Activated CD4-positive, alpha-beta T cell treated with anti-CD3 and anti-CD28 coated beads for 36 hours (primary cell): Measurements from ENCODE around the gene RAB27B. TPM values are rescaled to one million over a fixed set of nuclear protein-coding genes. Genes with fewer than 3 reads are reported as not detected.

Experiments used
- total RNA-seq, 2 experiments: library from RNA; stranded (reverse); gene quantifications; one replicate each; pipeline ENCODE4 v1.2.3, GENCODE V29; 2021

Gene RAB27B
- total RNA-seq, 2 experiments from 2014 or later: 0.35 to 0.53 TPM

Other genes with a start within 250 kb of the RAB27B start
- not detected for gene DYNAP, start 237.2 kb upstream of the RAB27B start, total RNA-seq
- not detected for gene CCDC68, start 131.0 kb downstream of the RAB27B start, total RNA-seq